ENCODE data around the gene MCRIP1. TPM values are rescaled to one million over a fixed set of nuclear protein-coding genes. Genes with fewer than 3 reads are reported as not detected.

The MCRIP1 gene
- total RNA-seq, 1 experiment from 2014 or later, result 126 TPM

DNA sequence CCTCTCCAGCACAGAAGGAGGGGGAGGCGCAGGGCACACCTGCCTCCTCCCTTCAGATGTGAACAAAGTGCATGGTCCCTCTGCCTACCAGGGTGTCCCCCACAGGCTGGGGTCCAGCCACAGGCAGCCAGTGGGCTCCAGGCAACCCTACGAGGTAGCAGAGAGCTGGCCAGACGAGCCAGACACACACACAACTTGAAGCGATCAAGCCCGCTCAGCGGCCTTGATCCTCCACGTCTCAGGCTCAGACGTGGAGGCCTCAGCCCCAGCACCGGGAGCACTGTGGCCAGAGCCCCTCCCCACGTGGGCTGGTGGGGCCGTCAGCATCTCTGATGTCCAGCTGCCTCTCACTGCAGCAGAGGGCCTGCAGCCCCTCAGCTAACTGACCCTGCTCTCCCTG is 8.5 kb downstream of the MCRIP1 start (continued):
- TF ChIP-seq MYBL2 (CRISPR knock-in tag; IDR thresholded peaks at IDR 0.05) (no peak), ZNF263 (CRISPR knock-in tag; IDR thresholded peaks at IDR 0.05; ENCODE audit: low read depth) (no peak), ZBTB21 (CRISPR knock-in tag; IDR thresholded peaks at IDR 0.05; ENCODE audit: borderline replicate concordance) (no peak), ATF2 (CRISPR knock-in tag; IDR thresholded peaks at IDR 0.05; ENCODE audit: borderline replicate concordance, low read depth) (no peak), SOX15 (CRISPR knock-in tag; IDR thresholded peaks at IDR 0.05) (no peak), ZBTB43 (CRISPR knock-in tag; IDR thresholded peaks at IDR 0.05) (no peak)
- TF ChIP-seq, protein P1, sequence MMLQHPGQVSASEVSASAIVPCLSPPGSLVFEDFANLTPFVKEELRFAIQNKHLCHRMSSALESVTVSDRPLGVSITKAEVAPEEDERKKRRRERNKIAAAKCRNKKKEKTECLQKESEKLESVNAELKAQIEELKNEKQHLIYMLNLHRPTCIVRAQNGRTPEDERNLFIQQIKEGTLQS (CRISPR knock-in tag; conservative IDR thresholded peaks at IDR 0.05), result no peak
- TF ChIP-seq, protein P2, sequence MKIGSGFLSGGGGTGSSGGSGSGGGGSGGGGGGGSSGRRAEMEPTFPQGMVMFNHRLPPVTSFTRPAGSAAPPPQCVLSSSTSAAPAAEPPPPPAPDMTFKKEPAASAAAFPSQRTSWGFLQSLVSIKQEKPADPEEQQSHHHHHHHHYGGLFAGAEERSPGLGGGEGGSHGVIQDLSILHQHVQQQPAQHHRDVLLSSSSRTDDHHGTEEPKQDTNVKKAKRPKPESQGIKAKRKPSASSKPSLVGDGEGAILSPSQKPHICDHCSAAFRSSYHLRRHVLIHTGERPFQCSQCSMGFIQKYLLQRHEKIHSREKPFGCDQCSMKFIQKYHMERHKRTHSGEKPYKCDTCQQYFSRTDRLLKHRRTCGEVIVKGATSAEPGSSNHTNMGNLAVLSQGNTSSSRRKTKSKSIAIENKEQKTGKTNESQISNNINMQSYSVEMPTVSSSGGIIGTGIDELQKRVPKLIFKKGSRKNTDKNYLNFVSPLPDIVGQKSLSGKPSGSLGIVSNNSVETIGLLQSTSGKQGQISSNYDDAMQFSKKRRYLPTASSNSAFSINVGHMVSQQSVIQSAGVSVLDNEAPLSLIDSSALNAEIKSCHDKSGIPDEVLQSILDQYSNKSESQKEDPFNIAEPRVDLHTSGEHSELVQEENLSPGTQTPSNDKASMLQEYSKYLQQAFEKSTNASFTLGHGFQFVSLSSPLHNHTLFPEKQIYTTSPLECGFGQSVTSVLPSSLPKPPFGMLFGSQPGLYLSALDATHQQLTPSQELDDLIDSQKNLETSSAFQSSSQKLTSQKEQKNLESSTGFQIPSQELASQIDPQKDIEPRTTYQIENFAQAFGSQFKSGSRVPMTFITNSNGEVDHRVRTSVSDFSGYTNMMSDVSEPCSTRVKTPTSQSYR (CRISPR knock-in tag; IDR thresholded peaks at IDR 0.05), result no peak
- TF ChIP-seq, protein P3, sequence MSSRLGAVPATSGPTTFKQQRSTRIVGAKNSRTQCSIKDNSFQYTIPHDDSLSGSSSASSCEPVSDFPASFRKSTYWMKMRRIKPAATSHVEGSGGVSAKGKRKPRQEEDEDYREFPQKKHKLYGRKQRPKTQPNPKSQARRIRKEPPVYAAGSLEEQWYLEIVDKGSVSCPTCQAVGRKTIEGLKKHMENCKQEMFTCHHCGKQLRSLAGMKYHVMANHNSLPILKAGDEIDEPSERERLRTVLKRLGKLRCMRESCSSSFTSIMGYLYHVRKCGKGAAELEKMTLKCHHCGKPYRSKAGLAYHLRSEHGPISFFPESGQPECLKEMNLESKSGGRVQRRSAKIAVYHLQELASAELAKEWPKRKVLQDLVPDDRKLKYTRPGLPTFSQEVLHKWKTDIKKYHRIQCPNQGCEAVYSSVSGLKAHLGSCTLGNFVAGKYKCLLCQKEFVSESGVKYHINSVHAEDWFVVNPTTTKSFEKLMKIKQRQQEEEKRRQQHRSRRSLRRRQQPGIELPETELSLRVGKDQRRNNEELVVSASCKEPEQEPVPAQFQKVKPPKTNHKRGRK (CRISPR knock-in tag; IDR thresholded peaks at IDR 0.05; ENCODE audit: borderline replicate concordance), result no peak

- ATAC-seq, result no peak
- CTCF ChIA-PET, result interaction anchor here (2.2 kb wide), 1 partner anchor 16 kb away, joined by 7 read pairs; no protein-coding TSS in a partner anchor
- H3K27me3 Mint-ChIP-seq (ENCODE audit: low read depth), result no peaks in the 10 kb centered on the region
- H3K4me3 Mint-ChIP-seq, result no peak overlapping the region
- no peaks in the 10 kb centered on the region for H3K36me3 Mint-ChIP-seq
- DNase-seq (ENCODE audit: low spot score), result no peak
- no peak overlapping the region for H3K27ac Mint-ChIP-seq
- no peaks in the 10 kb centered on the region for H3K9me3 Mint-ChIP-seq
- POLR2A ChIA-PET, result no interaction called here
- peaks cover 9% of the 10 kb centered on the region for H3K4me1 Mint-ChIP-seq
- no peak for TF ChIP-seq SP1 (CRISPR knock-in tag; conservative IDR thresholded peaks at IDR 0.05)
- TF ChIP-seq, protein P2 (CRISPR knock-in tag; IDR thresholded peaks at IDR 0.05), result no peak
- TF ChIP-seq ZNF219 (CRISPR knock-in tag; IDR thresholded peaks at IDR 0.05; ENCODE audit: borderline replicate concordance), result no peak
- TF ChIP-seq, protein P4, sequence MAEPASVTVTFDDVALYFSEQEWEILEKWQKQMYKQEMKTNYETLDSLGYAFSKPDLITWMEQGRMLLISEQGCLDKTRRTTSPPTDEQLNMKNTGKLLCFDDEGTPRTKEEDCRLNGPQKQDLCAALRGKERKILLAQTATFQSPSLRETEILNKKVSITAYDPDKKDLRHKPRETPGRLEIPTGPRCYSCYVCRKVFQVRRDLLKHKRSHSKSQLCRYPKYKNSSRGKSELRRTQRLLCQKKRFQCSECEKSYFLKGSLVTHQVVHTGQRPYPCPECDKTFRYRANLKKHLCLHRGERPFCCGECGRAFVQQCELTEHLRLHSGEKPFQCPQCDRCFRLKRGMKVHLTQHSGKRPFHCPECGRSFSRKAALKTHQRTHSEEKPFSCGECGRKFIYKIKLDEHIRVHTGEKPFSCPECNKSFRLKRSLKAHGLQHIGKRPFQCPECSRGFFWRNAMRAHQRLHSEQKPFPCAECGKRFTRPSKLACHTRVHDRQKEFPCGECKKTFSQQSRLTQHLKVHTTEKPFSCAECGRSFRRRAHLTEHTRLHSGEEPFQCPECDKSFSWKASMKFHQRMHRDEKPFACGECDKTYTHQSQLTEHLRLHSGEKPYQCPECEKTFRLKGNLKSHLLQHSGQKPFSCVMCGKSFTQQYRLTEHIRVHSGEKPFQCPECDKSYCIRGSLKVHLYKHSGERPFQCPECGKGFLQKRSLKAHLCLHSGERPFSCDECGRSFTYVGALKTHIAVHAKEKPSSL (CRISPR knock-in tag; conservative IDR thresholded peaks at IDR 0.05), result no peak
- TF ChIP-seq, protein P3 (CRISPR knock-in tag; IDR thresholded peaks at IDR 0.05; ENCODE audit: borderline replicate concordance), result no peak
- no peak for TF ChIP-seq CREB1 (CRISPR knock-in tag; IDR thresholded peaks at IDR 0.05)
- TF ChIP-seq TEAD1 (CRISPR knock-in tag; IDR thresholded peaks at IDR 0.05), result no peak
- TF ChIP-seq, protein P5, sequence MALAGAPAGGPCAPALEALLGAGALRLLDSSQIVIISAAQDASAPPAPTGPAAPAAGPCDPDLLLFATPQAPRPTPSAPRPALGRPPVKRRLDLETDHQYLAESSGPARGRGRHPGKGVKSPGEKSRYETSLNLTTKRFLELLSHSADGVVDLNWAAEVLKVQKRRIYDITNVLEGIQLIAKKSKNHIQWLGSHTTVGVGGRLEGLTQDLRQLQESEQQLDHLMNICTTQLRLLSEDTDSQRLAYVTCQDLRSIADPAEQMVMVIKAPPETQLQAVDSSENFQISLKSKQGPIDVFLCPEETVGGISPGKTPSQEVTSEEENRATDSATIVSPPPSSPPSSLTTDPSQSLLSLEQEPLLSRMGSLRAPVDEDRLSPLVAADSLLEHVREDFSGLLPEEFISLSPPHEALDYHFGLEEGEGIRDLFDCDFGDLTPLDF (CRISPR knock-in tag; IDR thresholded peaks at IDR 0.05), result no peak
- TF ChIP-seq IRF2 (CRISPR knock-in tag; IDR thresholded peaks at IDR 0.05; ENCODE audit: borderline replicate concordance, low read depth), result no peak
- no peak for TF ChIP-seq OVOL2 (CRISPR knock-in tag; IDR thresholded peaks at IDR 0.05; ENCODE audit: borderline replicate concordance)
These were observed 9.1 kb downstream of the MCRIP1 start for GRCh38 chr17:81823820-81824550.
